ENCODE data around the gene SPG7.

GRCh38 chr16:89599902-89600301, 91.7 kb downstream of the SPG7 start:
- TF ChIP-seq, protein P1, sequence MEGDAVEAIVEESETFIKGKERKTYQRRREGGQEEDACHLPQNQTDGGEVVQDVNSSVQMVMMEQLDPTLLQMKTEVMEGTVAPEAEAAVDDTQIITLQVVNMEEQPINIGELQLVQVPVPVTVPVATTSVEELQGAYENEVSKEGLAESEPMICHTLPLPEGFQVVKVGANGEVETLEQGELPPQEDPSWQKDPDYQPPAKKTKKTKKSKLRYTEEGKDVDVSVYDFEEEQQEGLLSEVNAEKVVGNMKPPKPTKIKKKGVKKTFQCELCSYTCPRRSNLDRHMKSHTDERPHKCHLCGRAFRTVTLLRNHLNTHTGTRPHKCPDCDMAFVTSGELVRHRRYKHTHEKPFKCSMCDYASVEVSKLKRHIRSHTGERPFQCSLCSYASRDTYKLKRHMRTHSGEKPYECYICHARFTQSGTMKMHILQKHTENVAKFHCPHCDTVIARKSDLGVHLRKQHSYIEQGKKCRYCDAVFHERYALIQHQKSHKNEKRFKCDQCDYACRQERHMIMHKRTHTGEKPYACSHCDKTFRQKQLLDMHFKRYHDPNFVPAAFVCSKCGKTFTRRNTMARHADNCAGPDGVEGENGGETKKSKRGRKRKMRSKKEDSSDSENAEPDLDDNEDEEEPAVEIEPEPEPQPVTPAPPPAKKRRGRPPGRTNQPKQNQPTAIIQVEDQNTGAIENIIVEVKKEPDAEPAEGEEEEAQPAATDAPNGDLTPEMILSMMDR (IDR thresholded peaks at IDR 0.05; ENCODE audit: borderline replicate concordance, extremely low read depth, low read length, poor library complexity, severe bottlenecking) = no peak
- no peak for TF ChIP-seq EZH2 (IDR thresholded peaks at IDR 0.05; ENCODE audit: borderline replicate concordance, low read depth, low read length, severe bottlenecking)
